Memory B cell (primary cell): ENCODE data around the gene CFAP77.

Experiments used
- ATAC-seq: fragments of 150-1000 bp; cut with Tn5 transposase; 2 replicates; pipeline ENCODE4 v1.10.0; 2021; ENCODE audit warnings: low read depth, mild to moderate bottlenecking, moderate library complexity
- DNase-seq, 2 donors: peaks; one replicate each; pipeline ENCODE4 v3.0.0; 2022; ENCODE audit warnings: low spot score in 2 of 2
- H3K27ac Mint-ChIP-seq: one replicate; pipeline ENCODE4 v1.8.0; 2022; ENCODE audit warnings: mild to moderate bottlenecking, moderate library complexity, mixed read lengths
- H3K27me3 Mint-ChIP-seq: one replicate; pipeline ENCODE4 v1.8.0; 2022; ENCODE audit warnings: mixed read lengths
- H3K36me3 Mint-ChIP-seq: one replicate; pipeline ENCODE4 v1.8.0; 2022; ENCODE audit warnings: mild to moderate bottlenecking, mixed read lengths
- H3K4me1 Mint-ChIP-seq: one replicate; pipeline ENCODE4 v1.8.0; 2022; ENCODE audit warnings: mixed read lengths
- H3K4me3 Mint-ChIP-seq: one replicate; pipeline ENCODE4 v1.8.0; 2022; ENCODE audit warnings: mild to moderate bottlenecking, moderate library complexity, mixed read lengths
- H3K9me3 Mint-ChIP-seq: one replicate; pipeline ENCODE4 v1.8.0; 2022; ENCODE audit warnings: mixed read lengths

Gene CFAP77

GRCh38 chr9:132415181-132415580 is 5.2 kb downstream of the CFAP77 start:
- Mint-ChIP-seq H3K27ac (no peak overlapping the region), H3K9me3 (no peaks in the 10 kb centered on the region), H3K27me3 (peaks cover 18% of the 10 kb centered on the region), H3K36me3 (no peaks in the 10 kb centered on the region), H3K4me3 (no peak overlapping the region), H3K4me1 (peaks cover 9% of the 10 kb centered on the region)
- ATAC-seq (no peak), DNase-seq (no peak)

DNA sequence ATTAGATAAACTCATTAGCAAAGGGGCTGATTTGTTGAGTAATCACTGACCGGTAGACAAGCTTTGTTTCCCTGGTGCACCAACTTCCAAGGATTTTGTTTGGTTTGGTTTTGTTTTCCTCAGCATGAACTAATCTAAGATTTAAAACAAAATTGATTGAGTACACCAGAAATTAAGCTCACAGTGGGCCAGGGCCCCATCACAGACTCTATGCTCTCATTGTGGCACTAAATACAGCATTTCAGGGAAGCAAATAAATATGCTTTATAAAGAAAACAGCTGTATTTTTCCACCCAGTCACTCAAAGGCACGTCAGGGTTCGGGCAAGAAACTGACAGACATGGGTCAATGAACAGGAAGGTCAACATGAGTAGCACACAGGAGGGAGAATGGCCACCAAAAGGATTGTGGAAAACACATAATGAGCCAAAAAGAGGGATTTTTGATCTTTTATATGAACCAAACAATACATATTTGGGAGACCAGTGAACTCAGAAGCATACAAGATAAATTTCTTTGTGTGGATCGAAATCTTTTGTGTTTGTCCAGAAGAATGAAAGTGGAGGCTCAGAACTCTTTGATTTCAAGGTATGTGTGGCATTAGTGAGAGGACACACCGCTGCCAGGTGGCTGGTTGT is 8.8 kb downstream of the CFAP77 start:
- Mint-ChIP-seq H3K9me3 (no peaks in the 10 kb centered on the region), H3K27ac (no peak overlapping the region), H3K4me3 (no peak overlapping the region), H3K4me1 (no peaks in the 10 kb centered on the region), H3K27me3 (peaks cover 23% of the 10 kb centered on the region), H3K36me3 (no peaks in the 10 kb centered on the region)
- ATAC-seq: no peak
- DNase-seq: no peak

DNA sequence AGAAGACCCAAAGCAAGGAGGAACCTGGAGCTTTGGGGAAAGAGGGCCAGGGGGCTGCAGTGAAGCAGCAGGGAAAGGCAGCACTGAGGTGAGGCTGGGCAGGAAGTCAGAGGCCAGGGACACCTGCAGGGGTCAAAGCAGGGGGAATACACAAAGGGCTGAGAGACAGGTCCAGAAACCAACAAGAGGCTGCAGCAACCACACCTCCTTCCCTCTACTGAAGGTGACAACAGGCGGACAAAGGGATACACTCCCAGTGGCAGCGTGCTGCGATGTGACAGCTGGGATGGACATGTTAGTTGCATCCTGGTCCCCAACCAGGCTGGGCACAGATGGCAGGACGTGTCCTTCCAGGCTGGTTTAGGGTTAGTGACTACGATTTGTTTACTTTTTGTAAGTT is 12.6 kb downstream of the CFAP77 start:
- Mint-ChIP-seq H3K9me3 (no peaks in the 10 kb centered on the region), H3K27me3 (peaks cover 27% of the 10 kb centered on the region), H3K4me3 (no peak overlapping the region), H3K36me3 (no peaks in the 10 kb centered on the region), H3K4me1 (no peaks in the 10 kb centered on the region), H3K27ac (no peak overlapping the region)
- DNase-seq: no peak
- ATAC-seq: no peak

DNA sequence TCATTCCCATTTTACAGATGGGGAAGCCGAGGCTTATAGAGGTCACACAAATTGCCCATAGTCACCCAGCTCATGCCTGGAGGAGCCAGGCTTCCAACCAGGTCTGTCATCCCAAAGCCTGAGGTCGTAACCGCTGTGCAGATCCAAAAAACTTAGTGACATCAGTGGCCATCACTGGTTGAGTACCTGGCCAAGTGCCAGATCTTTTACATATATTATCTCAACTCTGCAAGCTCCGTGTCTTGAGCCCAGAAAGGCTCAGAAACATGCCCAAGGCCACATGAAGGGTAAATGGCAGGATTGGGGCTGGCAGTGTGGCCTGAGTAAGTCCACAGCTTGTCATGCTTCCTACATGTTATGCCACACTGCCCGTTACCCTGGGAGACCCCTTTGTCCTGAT is 13.5 kb downstream of the CFAP77 start:
- Mint-ChIP-seq H3K27ac (no peak overlapping the region), H3K9me3 (no peaks in the 10 kb centered on the region), H3K4me1 (no peaks in the 10 kb centered on the region), H3K4me3 (no peak overlapping the region), H3K27me3 (peaks cover 23% of the 10 kb centered on the region), H3K36me3 (no peaks in the 10 kb centered on the region)
- no peak for DNase-seq
- ATAC-seq: no peak

DNA sequence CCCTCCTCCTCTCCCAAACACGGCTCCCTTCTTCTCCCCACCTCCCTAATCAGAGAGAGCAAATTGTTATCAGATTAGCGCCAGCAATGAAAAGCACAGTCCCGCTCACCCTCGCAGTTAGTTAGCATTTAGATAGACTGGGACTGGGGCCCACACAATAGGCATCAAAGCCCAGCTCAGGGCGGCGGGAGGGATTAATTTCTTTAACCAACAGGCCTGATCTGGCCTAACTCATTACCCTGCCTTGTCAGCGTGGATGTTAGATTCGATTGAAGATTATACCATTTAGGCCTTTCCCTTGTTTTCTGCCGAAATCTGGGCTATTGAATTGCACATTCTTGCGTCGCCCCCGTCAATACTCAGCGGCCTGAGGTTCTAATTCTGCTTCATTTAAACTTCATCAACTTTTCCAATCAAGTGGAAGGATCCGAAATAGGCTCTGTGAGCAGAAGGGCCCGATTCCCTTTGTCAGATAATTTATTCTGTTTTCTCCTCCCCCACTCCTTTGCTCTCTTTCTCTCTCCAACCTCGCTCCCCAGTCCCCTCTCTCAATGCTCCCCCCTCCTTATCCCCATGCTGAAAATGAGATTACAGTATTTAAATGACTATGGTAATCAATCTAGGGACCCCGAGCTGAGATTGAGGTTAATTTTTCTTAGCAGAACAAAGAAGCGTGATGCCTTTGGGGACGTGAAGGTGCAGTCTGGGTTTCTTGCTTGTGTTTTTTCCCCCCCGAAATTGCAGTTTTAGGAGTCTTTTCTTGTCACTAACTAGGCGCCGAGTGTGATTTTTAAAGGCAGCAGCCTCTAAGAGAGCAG is 15.1 kb downstream of the CFAP77 start:
- Mint-ChIP-seq H3K4me3 (no peak overlapping the region), H3K9me3 (no peaks in the 10 kb centered on the region), H3K4me1 (no peaks in the 10 kb centered on the region), H3K27ac (no peak overlapping the region), H3K36me3 (no peaks in the 10 kb centered on the region), H3K27me3 (peaks cover 19% of the 10 kb centered on the region)
- DNase-seq: no peak
- no peak for ATAC-seq

DNA sequence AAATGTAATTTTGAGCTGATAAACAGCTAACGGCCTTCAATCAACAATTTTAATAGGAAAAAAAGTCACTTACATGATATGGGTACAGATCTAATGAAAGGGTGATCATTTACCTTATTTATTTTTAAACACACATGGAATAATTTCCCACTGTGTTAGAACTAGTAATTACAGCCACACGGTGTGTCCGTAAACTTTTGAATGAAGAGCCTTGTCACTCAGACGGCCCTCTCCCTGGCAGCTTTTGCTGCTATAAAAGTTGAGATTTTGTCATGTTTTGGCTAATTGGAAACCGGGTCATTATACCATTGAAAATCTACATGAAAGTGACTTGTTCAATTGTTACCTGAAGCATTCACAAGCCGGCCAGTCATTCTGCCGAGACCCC is 15.7 kb downstream of the CFAP77 start:
- no peak overlapping the region for H3K27ac Mint-ChIP-seq
- H3K27me3 Mint-ChIP-seq: peaks cover 16% of the 10 kb centered on the region
- H3K4me3 Mint-ChIP-seq: no peak overlapping the region
- no peak for DNase-seq
- H3K9me3 Mint-ChIP-seq: no peaks in the 10 kb centered on the region
- no peaks in the 10 kb centered on the region for H3K36me3 Mint-ChIP-seq
- no peaks in the 10 kb centered on the region for H3K4me1 Mint-ChIP-seq
- ATAC-seq: no peak

DNA sequence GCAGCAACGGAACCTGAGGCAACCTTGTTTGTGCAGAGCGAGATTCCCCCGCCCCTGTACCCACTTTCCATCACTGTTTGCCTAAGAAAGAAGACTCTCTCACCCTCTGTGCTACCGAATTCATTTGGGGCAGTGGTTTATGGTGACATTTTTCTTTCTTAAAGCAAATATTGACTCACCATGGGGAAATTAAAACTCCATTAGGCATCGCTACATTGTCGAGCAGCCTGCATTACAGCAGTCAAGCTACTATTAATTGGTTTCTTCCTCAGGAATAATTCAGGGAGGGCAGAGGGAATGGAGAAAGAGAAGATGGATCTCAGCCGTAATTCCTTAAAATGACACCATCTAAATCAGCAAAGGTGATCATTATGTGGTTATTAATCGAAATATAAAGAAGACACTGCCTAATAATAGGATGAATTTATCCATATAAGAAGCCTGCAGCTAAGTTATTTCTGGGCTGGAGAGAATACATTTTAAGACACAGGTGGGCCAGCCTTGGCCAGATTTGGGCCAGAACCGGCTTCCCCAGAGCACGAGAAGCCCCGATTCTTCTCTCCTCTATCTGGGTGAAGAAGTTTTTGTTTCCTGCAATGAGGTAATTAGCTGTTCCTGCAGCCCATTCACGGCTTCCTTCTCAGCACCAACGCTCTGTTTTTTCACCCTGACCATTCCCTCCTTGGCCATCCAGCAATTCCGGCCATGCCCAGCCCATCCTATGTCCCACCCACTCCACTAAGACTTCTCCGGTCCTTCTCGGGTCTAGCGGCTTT is 16.8 kb downstream of the CFAP77 start:
- H3K36me3 Mint-ChIP-seq: no peaks in the 10 kb centered on the region
- ATAC-seq (no peak), DNase-seq (no peak)
- H3K4me1 Mint-ChIP-seq: no peaks in the 10 kb centered on the region
- no peaks in the 10 kb centered on the region for H3K9me3 Mint-ChIP-seq
- H3K4me3 Mint-ChIP-seq: no peak overlapping the region
- peaks cover 16% of the 10 kb centered on the region for H3K27me3 Mint-ChIP-seq
- no peak overlapping the region for H3K27ac Mint-ChIP-seq

DNA sequence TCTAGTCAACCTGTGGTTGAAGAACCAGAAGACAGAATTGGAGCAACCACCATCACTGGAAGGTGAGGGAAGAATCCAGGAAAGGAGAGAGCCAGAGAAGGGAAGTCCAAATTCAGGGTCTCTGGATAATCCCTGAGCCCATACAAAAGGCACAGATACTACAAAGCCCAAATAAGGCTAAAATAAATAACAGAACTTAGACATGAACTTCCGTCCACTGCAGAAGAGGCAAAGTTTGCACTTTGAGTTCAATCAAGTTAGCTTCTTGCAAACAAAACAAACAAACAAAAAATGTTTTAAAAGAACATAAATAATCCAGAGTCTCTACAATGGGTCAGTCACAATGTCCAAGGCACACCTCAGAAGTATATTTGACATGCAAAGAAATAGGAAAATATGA is 21.0 kb downstream of the CFAP77 start:
- Mint-ChIP-seq H3K4me1 (no peaks in the 10 kb centered on the region), H3K36me3 (no peaks in the 10 kb centered on the region), H3K27me3 (peaks cover 16% of the 10 kb centered on the region), H3K27ac (no peak overlapping the region), H3K4me3 (no peak overlapping the region), H3K9me3 (peaks cover under 1% of the 10 kb centered on the region)
- ATAC-seq: no peak
- no peak for DNase-seq

DNA sequence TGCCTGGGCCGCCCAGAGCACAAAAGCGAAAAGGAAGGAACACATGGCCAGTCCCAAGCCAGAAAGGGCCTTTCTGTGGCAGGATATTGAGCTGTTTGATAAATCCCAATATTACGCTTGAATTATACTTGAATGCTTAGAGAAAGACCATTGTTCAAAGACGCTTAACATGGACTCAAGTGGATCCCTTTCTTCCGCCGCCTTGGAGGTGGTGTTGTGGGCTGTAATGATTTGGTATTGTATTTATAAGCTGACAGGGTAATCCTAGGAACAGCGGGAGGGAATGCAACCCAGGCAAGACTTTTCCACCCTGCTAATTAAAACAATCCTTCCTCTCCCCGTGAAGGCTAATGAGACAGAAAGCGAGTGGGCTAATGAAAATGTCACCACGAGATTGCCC is 24.9 kb downstream of the CFAP77 start:
- Mint-ChIP-seq H3K4me1 (no peaks in the 10 kb centered on the region), H3K36me3 (peaks cover 1% of the 10 kb centered on the region), H3K27me3 (peaks cover 17% of the 10 kb centered on the region), H3K9me3 (peaks cover 2% of the 10 kb centered on the region), H3K4me3 (no peak overlapping the region), H3K27ac (no peak overlapping the region)
- DNase-seq (no peak), ATAC-seq (no peak)

GRCh38 chr9:132439153-132439552 is 29.1 kb downstream of the CFAP77 start:
- H3K27ac Mint-ChIP-seq: no peak overlapping the region
- H3K36me3 Mint-ChIP-seq: peaks cover 1% of the 10 kb centered on the region
- DNase-seq (no peak), ATAC-seq (no peak)
- H3K4me1 Mint-ChIP-seq: no peaks in the 10 kb centered on the region
- H3K27me3 Mint-ChIP-seq: peaks cover 15% of the 10 kb centered on the region
- no peak overlapping the region for H3K4me3 Mint-ChIP-seq
- H3K9me3 Mint-ChIP-seq: peaks cover 4% of the 10 kb centered on the region

- ATAC-seq (no peak), DNase-seq (no peak)
- no peak overlapping the region for H3K27ac Mint-ChIP-seq
- peaks cover 1% of the 10 kb centered on the region for H3K36me3 Mint-ChIP-seq
- peaks cover 4% of the 10 kb centered on the region for H3K9me3 Mint-ChIP-seq
- H3K4me3 Mint-ChIP-seq: no peak overlapping the region
- peaks cover 14% of the 10 kb centered on the region for H3K27me3 Mint-ChIP-seq
- no peaks in the 10 kb centered on the region for H3K4me1 Mint-ChIP-seq
Observed at GRCh38 chr9:132440735-132441134, 30.7 kb downstream of the CFAP77 start.

- peaks cover 1% of the 10 kb centered on the region for H3K36me3 Mint-ChIP-seq
- H3K27ac Mint-ChIP-seq: no peak overlapping the region
- DNase-seq: no peak
- no peaks in the 10 kb centered on the region for H3K4me1 Mint-ChIP-seq
- ATAC-seq: no peak
- peaks cover 1% of the 10 kb centered on the region for H3K9me3 Mint-ChIP-seq
- no peak overlapping the region for H3K4me3 Mint-ChIP-seq
- H3K27me3 Mint-ChIP-seq: peaks cover 11% of the 10 kb centered on the region
Observed at GRCh38 chr9:132441404-132441803, 31.4 kb downstream of the CFAP77 start.

GRCh38 chr9:132443951-132444607 is 34.1 kb downstream of the CFAP77 start:
- peaks cover 8% of the 10 kb centered on the region for H3K27me3 Mint-ChIP-seq
- H3K9me3 Mint-ChIP-seq: peaks cover 1% of the 10 kb centered on the region
- H3K27ac Mint-ChIP-seq: no peak overlapping the region
- no peak for DNase-seq
- H3K4me3 Mint-ChIP-seq: no peak overlapping the region
- no peaks in the 10 kb centered on the region for H3K4me1 Mint-ChIP-seq
- ATAC-seq: no peak
- peaks cover 1% of the 10 kb centered on the region for H3K36me3 Mint-ChIP-seq

DNA sequence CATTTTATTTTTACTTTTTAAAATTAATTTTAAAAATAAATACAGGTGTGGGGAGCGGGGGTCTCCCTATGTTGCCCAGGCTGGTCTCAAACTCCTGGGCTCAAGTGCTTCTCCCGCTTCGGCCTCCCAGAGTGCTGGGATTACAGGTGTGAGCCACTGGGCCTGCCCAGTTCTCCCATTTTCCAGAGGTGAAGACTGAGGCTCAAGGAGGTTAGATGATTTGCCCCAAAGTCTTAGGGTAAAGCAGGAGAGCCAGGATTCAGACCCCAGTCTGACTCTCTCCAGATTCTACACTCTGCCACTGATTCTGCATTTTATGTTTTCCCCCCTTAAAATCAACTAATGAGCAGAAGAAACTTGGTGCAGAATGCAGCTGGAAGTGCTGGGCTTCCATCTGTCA is 36.9 kb downstream of the CFAP77 start:
- no peaks in the 10 kb centered on the region for H3K4me1 Mint-ChIP-seq
- ATAC-seq (no peak), DNase-seq (no peak)
- peaks cover 9% of the 10 kb centered on the region for H3K27me3 Mint-ChIP-seq
- no peak overlapping the region for H3K4me3 Mint-ChIP-seq
- H3K36me3 Mint-ChIP-seq: no peaks in the 10 kb centered on the region
- no peak overlapping the region for H3K27ac Mint-ChIP-seq
- peaks cover 1% of the 10 kb centered on the region for H3K9me3 Mint-ChIP-seq
